ENCODE results near the gene WBP1.
A peak's percentile ranks its signal among the peaks of the same experiment; 100 is the strongest.

Gene WBP1

DNA sequence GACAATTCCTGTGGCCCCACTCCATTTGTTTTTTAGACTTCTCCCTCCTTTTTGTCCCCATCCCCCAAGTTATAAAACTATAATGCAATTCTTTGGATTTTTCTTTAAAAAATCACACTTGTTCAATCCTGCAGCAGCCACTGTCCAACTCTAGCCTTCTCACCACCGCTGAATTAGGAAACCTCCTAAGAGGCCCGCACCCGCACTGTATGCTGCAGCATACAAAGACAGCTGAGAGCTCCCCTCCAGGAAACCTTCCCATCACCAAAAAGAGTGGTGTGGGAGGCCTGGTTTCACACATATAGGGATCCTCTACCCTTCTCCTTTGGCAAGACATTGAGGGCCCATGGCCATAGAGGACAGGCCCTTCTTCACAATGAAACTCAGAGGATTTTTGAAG lies 46.4 kb downstream of the WBP1 start:
- DNase-seq: no peak

DNA sequence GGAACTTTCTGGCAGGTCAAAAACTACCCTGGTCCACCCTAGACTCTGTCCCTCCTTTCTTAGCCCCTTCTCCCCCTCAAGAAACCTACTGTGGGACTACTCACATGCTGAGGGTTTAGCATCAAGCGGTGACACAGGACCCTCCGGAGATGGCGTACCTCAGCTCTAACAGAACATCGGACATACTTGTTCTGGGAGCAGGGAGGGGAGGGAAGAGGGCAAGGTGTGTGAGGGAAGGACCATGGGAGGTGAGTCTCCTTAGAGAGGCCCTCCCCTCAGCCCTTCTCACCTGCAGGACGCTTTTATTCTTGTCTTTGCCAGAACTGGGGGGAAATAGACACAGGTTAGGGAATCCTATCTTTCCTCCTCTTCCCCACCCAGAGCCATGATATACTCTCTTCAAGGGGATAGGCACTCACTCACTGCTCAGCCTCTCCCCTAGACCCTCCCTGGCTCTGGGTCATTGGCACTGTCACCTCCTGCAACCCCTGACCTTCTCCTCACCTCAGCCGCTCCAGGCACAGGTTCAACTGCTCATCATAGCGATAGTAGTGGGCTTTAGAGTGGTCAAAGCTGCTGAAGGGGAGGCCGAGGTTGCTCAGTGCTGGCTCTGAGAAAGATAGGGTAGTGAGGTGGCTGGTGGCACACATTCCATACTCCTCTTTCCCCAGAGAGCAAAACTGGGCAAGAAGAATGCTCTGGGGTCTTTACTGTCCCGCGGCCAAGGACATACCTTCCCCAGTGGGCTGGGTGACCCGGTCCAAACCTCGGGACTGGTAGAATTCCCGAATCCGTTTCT lies 47.4 kb downstream of the WBP1 start:
- DNase-seq: no peak

DNA sequence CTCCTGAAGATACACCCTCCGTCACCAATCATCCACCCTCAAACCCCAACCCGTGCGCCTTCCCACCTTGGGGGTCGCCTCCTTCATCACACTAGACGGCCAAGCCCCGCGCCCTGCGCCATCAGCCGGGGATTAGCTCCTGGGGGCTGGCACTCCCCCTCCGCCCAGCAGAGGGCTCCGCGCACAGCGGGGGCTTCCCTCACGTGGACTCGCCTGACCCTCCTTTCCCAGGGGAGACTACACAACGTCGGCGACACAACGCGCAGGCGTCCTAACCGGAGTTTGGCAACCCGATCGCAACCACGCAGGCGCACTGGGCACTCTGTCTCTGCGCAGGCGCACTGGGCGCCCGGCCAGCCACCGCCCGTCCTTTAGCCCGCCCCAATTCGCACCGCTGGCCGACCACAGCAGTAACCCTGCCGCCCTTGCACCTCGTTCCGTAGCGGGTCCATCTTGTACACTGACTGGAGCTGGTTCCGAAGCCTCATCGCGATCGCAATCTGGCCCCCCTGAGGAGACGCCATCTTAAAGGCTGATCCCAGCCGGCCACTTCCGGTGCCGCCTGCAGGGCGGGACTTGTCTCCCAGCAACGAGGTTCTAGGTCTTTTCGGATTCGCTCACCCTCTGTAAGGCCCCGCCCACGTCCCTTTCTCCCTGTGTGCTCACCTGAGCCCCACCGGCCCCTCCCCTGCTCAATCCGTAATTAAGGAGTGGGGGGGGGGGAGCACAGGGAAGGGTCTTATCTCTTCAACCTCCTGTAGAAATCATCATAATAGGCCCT lies 49.1 kb downstream of the WBP1 start, which contains the start of gene PCGF1:
PCGF1 (minus strand) TSS at position 551 of the 781 bp plus-strand sequence; CDS start at position 524, 27 bp downstream.
- peak; percentile 99 for DNase-seq

DNA sequence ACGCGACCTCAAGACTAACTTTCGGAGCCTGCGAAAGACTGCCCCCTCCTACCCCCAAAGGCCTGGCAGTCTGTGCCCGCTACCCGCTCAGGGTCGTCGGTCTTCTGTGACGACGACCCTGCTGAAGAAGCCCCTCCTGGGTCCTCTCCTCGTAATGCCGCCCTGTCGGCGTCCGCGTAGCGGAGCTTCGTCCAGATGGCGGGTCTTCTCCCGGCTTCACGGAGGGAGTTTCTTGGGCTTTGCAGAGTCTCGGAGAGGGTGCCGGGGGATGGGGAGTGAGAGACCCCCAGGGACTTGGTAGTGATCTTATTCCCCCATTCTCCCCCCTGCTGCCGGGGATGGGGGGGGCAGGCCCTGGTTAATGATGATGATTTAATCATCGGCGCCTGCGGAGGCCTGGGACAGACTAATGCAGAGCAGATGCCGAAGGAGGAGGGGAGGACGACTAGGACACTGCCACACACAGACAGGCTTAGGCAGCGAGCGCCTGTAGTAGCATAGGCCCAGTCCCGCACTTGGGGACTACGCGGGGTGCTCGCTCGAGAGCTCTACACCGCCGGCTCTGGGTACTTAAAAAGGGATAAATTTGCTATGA lies 49.8 kb downstream of the WBP1 start:
- DNase-seq: peak; percentile 67

DNA sequence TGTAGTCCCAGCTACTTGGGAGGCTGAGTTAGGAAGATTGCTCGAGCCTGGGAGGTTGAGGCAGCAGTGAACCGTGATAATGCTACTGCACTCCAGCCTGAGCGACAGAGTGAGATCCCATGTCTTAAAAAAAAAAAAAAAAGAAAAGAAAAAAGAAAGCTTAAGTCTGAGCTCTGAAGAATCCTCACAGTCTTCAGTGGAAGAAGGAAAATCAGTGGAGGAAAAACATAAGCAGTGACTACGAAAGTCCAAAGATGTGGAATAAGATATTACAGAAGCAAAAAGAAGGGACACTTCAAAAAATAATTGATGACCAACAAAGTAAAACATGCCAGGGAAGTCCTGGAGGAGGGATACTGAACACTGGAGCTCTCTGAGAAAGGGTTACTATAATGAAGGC lies 52.0 kb downstream of the WBP1 start:
- no peak for DNase-seq

Data from right forelimb (tissue), 1 donor.